GM12878 (cell line): ENCODE measurements around the gene PKN2. TPM values are rescaled to one million over a fixed set of nuclear protein-coding genes. Genes with fewer than 3 reads are reported as not detected.

Experiments used
- ATAC-seq: fragments of 200-7000 bp; cut with Tn5 transposase; 3 replicates; pipeline ENCODE4 v1.9.1; 2020; ENCODE audit warnings: mild to moderate bottlenecking, moderate library complexity
- BruUV-seq: library from RNA; stranded (reverse); fragments of 400-500 nt; replicated peaks from 2 replicates; lab custom pipeline; 2021; lab: Mats Ljungman, UMichigan
- CTCF ChIA-PET: fragments of 300-600 bp; sonication (Branson Sonifier 250); formaldehyde crosslinking; extraction: SDS; loops from one replicate; lab custom pipeline; 2021; ENCODE audit warnings: inconsistent platforms; lab: Yijun Ruan, JAX
- POLR2A ChIA-PET: fragments of 350-600 bp; formaldehyde crosslinking; extraction: SDS; loops from one replicate; lab custom pipeline; 2021; ENCODE audit warnings: inconsistent platforms; lab: Charles Lee
- RAD21 ChIA-PET: fragments of 300-600 bp; sonication (Branson Sonifier 250); formaldehyde crosslinking; loops from one replicate; lab custom pipeline; 2023; ENCODE audit warnings: antibody characterized with exemption; ENCODE audit not compliant: unreplicated experiment; lab: Charles Lee
- SMC1A ChIA-PET: fragments of 300-600 bp; sonication (Branson Sonifier 250); formaldehyde crosslinking; loops from one replicate; lab custom pipeline; 2023; ENCODE audit not compliant: unreplicated experiment, uncharacterized antibody; lab: Charles Lee
- DNase-seq: peaks from one replicate; pipeline ENCODE4 v3.0.0-alpha.2; 2011; ENCODE audit warnings: low read depth, low spot score
- FAIRE-seq: peaks from 3 replicates; lab custom pipeline; 2011; peaks lifted over from hg19 to GRCh38; lab: Jason Lieb, UNC
- H2AFZ ChIP-seq: 2 replicates; pipeline ENCODE4 v1.6.0; 2011; ENCODE audit warnings: low read depth, low read length, control low read depth; ENCODE audit not compliant: control insufficient read depth
- H3K27ac ChIP-seq: 2 replicates; pipeline ENCODE4 v1.5.1; 2011; ENCODE audit warnings: control low read depth; ENCODE audit not compliant: control insufficient read depth, insufficient read depth
- H3K27me3 ChIP-seq, 2 experiments: replicated peaks in 1 of 2; 2 replicates each; pipeline versions ENCODE4 v1.6.0 to v1.6.1; 2011; ENCODE audit warnings: low read length in 1 of 2; ENCODE audit not compliant: control insufficient read depth in 2 of 2, insufficient read depth in 2 of 2
- H3K36me3 ChIP-seq, 2 experiments: 2 replicates each; pipeline ENCODE4 v1.5.1; 2011; ENCODE audit warnings: low read length in 1 of 2; ENCODE audit not compliant: control insufficient read depth in 2 of 2, insufficient read depth in 2 of 2
- H3K4me1 ChIP-seq: 2 replicates; pipeline ENCODE4 v1.6.1; 2011; ENCODE audit warnings: mild to moderate bottlenecking, low read length, moderate library complexity, mixed read lengths; ENCODE audit not compliant: control insufficient read depth, insufficient read depth
- H3K4me2 ChIP-seq: 2 replicates; pipeline ENCODE4 v1.6.0; 2011; ENCODE audit warnings: control low read depth; ENCODE audit not compliant: control insufficient read depth, insufficient read depth
- H3K4me3 ChIP-seq: fragments of 200-600 bp; sonication (generic); 2 replicates; pipeline ENCODE4 v1.5.1; 2016
- H3K79me2 ChIP-seq: 2 replicates; pipeline ENCODE4 v1.6.0; 2011; ENCODE audit warnings: low read length; ENCODE audit not compliant: control insufficient read depth, insufficient read depth
- H3K9ac ChIP-seq: 2 replicates; pipeline ENCODE4 v1.8.0; 2011; ENCODE audit warnings: low read length, control low read depth, mixed read lengths; ENCODE audit not compliant: control insufficient read depth, insufficient read depth
- H3K9me3 ChIP-seq: replicated peaks from 3 replicates; pipeline ENCODE4 v1.5.1; 2011; ENCODE audit warnings: mild to moderate bottlenecking, low read length; ENCODE audit not compliant: control insufficient read depth, insufficient read depth
- H4K20me1 ChIP-seq: 2 replicates; pipeline ENCODE4 v1.6.0; 2011; ENCODE audit not compliant: control insufficient read depth, insufficient read depth
- BMI1 ChIP-seq: fragments of 450-650 bp; IDR thresholded peaks from 2 replicates; pipeline ENCODE4 v1.6.1; 2016; ENCODE audit warnings: mild to moderate bottlenecking, moderate library complexity, borderline replicate concordance
- EGR1 ChIP-seq, 2 experiments: IDR thresholded peaks; 1 replicate in 1 of 2; 2 replicates in 1 of 2; pipeline ENCODE4 v1.6.1; 2011 to 2012; ENCODE audit warnings: low read depth in 2 of 2, low read length in 2 of 2, borderline replicate concordance in 1 of 2, mild to moderate bottlenecking in 1 of 2, moderate library complexity in 1 of 2
- EZH2 ChIP-seq: IDR thresholded peaks from 2 replicates; pipeline ENCODE4 v1.6.1; 2012; ENCODE audit warnings: low read depth, mild to moderate bottlenecking, control low read depth, inconsistent platforms, low read length, borderline replicate concordance; ENCODE audit not compliant: control insufficient read depth
- IRF4 ChIP-seq: IDR thresholded peaks from 2 replicates; pipeline ENCODE4 v1.6.1; 2011; ENCODE audit warnings: low read depth, low read length
- POLR2AphosphoS5 ChIP-seq: IDR thresholded peaks from 2 replicates; pipeline ENCODE4 v1.6.1; 2011; ENCODE audit warnings: mild to moderate bottlenecking, low read length, inconsistent platforms
- TAF1 ChIP-seq: IDR thresholded peaks from 2 replicates; pipeline ENCODE4 v1.6.1; 2011; ENCODE audit warnings: mild to moderate bottlenecking, low read depth, low read length, borderline replicate concordance
- ZNF207 ChIP-seq: fragments of 450-650 bp; IDR thresholded peaks from 2 replicates; pipeline ENCODE4 v1.6.1; 2014; ENCODE audit warnings: antibody characterized with exemption, mild to moderate bottlenecking, borderline replicate concordance
- WGBS: methylation state at CpG from one replicate; pipeline ENCODE4 v1.1.6; 2016; ENCODE audit warnings: low lambda C conversion rate; ENCODE audit not compliant: insufficient replicate concordance, insufficient coverage; ENCODE audit errors: missing lambda C conversion rate; 5-methylcytosine and 5-hydroxymethylcytosine counted together
- in situ Hi-C: fragments of 300-500 bp; cut with MboI; formaldehyde crosslinking; loops from 9 replicates; pipeline ENCODE4 v1.14.3; 2018; ENCODE audit warnings: mixed read lengths
- intact Hi-C: fragments of 100-400 bp; cut with micrococcal nuclease; formaldehyde crosslinking; loops from one replicate; pipeline ENCODE4 v1.14.2; 2022; ENCODE audit not compliant: unreplicated experiment
- polyA plus RNA-seq, 11 experiments: library from polyadenylated mRNA; depleted of rRNA in 4 of 11; unstranded in 6 of 11; stranded (reverse) in 5 of 11; fragments of >200 nt; fragmentation: Nextera tagmentation in 4 of 11; fragmentation: Illumina TruSeq in 1 of 11; extraction: Ambion mirVana in 4 of 11; extraction: Trizol in 1 of 11; gene quantifications; 1 replicate in 1 of 11; 2 replicates in 10 of 11; pipeline versions ENCODE4 v1.2.1 to v1.2.3, GENCODE V29; 2011 to 2016; ENCODE audit warnings: inconsistent platforms in 2 of 11, missing spikeins in 2 of 11, low read depth in 1 of 11
- total RNA-seq, 4 experiments: library from RNA; depleted of rRNA in 3 of 4; stranded (reverse); fragments of >200 nt in 3 of 4; fragmentation: Illumina TruSeq in 1 of 4; extraction: Trizol in 1 of 4; gene quantifications; 2 replicates each; pipeline versions ENCODE4 v1.2.1 to v1.2.3, GENCODE V29; 2013 to 2021
- TF ChIP-seq, protein P1 (sequence below): fragments of 450-650 bp; IDR thresholded peaks from 2 replicates; pipeline ENCODE4 v1.6.1; 2016; ENCODE audit warnings: mild to moderate bottlenecking, moderate library complexity, borderline replicate concordance
- TF ChIP-seq, protein P2 (sequence below): IDR thresholded peaks from 2 replicates; pipeline ENCODE4 v1.6.1; 2011; ENCODE audit warnings: mild to moderate bottlenecking, low read depth, low read length, moderate library complexity; ENCODE audit not compliant: insufficient replicate concordance
- TF ChIP-seq, protein P3 (sequence below): fragments of 150-350 bp; IDR thresholded peaks from 2 replicates; pipeline ENCODE4 v1.6.1; 2016; ENCODE audit warnings: low read depth, low read length
- TF ChIP-seq, protein P4 (sequence below): fragments of 450-650 bp; formaldehyde crosslinking; IDR thresholded peaks from 2 replicates; pipeline ENCODE4 v1.5.0; 2022; ENCODE audit warnings: mild to moderate bottlenecking, missing genetic modification characterization

The PKN2 gene
- total and polyA plus RNA-seq, 10 of the 15 experiments (the other 5 are each of a cell fraction or from before 2014, with no cell fraction given): 2.6 to 18.3 (median 12.9) TPM

DNA sequence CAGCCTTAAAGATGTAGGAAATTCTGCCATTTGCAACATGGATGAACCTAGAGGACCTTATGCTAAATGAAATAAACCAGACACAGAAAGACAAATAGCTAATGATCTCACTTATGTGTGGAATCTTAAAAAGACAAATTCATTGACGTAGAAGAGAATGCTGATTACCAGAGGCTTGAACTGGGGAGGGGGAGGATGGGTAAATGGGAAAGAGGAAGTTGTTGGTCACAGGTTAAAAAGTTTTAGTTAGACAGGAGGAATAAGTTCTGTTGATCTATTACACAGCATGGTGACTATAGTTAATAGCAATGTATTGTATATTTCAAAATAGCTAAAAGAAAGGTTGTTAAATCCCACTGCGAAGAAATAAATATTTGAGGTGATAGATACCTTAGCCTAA, 62.8 kb downstream of the PKN2 start:
- H3K36me3 ChIP-seq: peaks cover 0 to 5% of the 10 kb centered on the region in 2 experiments; a peak in 1 of 4 replicates
- in situ Hi-C loops: no loop called here
- RAD21 ChIA-PET: no interaction called here
- H3K79me2 ChIP-seq: no peaks in the 10 kb centered on the region
- no peaks in the 10 kb centered on the region; the same call in 2 of the 3 replicates for H3K9me3 ChIP-seq
- SMC1A ChIA-PET: interaction anchor here (1.7 kb wide), 1 partner anchor 15 kb away, joined by 4 read pairs; no protein-coding TSS in a partner anchor
- intact Hi-C loops: no loop called here
- H3K4me3 ChIP-seq: no peak overlapping the region
- POLR2A ChIA-PET: no interaction called here
- CTCF ChIA-PET: interaction anchor here (1.0 kb wide), 2 partner anchors 87 to 130 kb away, joined by 3 read pairs; no protein-coding TSS in a partner anchor
- no TSS peak for BruUV-seq
- FAIRE-seq (peak; percentile 23), DNase-seq (no peak), ATAC-seq (no peak)
- H3K9ac ChIP-seq: no peak overlapping the region
- no peaks in the 10 kb centered on the region for H4K20me1 ChIP-seq
- no peaks in the 10 kb centered on the region for H3K4me1 ChIP-seq
- H3K27me3 ChIP-seq: no peaks in the 10 kb centered on the region
- H2AFZ ChIP-seq: no peak overlapping the region
- no peak overlapping the region for H3K4me2 ChIP-seq
- WGBS: 85% methylated on average over 2 of the region's 2 CpGs
- no peak overlapping the region for H3K27ac ChIP-seq
- TF ChIP-seq BMI1 (no peak), EZH2 (no peak), TAF1 (no peak), POLR2AphosphoS5 (no peak), ZNF207 (no peak), EGR1 (IDR thresholded peaks at IDR 0.05; ENCODE audit: borderline replicate concordance in 1 of 2, low read depth in 2 of 2, low read length in 2 of 2) (no peak), IRF4 (no peak)
- TF ChIP-seq, protein P1, sequence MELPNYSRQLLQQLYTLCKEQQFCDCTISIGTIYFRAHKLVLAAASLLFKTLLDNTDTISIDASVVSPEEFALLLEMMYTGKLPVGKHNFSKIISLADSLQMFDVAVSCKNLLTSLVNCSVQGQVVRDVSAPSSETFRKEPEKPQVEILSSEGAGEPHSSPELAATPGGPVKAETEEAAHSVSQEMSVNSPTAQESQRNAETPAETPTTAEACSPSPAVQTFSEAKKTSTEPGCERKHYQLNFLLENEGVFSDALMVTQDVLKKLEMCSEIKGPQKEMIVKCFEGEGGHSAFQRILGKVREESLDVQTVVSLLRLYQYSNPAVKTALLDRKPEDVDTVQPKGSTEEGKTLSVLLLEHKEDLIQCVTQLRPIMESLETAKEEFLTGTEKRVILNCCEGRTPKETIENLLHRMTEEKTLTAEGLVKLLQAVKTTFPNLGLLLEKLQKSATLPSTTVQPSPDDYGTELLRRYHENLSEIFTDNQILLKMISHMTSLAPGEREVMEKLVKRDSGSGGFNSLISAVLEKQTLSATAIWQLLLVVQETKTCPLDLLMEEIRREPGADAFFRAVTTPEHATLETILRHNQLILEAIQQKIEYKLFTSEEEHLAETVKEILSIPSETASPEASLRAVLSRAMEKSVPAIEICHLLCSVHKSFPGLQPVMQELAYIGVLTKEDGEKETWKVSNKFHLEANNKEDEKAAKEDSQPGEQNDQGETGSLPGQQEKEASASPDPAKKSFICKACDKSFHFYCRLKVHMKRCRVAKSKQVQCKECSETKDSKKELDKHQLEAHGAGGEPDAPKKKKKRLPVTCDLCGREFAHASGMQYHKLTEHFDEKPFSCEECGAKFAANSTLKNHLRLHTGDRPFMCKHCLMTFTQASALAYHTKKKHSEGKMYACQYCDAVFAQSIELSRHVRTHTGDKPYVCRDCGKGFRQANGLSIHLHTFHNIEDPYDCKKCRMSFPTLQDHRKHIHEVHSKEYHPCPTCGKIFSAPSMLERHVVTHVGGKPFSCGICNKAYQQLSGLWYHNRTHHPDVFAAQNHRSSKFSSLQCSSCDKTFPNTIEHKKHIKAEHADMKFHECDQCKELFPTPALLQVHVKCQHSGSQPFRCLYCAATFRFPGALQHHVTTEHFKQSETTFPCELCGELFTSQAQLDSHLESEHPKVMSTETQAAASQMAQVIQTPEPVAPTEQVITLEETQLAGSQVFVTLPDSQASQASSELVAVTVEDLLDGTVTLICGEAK: no peak
- TF ChIP-seq, protein P2, sequence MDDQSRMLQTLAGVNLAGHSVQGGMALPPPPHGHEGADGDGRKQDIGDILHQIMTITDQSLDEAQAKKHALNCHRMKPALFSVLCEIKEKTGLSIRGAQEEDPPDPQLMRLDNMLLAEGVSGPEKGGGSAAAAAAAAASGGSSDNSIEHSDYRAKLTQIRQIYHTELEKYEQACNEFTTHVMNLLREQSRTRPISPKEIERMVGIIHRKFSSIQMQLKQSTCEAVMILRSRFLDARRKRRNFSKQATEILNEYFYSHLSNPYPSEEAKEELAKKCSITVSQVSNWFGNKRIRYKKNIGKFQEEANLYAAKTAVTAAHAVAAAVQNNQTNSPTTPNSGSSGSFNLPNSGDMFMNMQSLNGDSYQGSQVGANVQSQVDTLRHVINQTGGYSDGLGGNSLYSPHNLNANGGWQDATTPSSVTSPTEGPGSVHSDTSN: no peak
- TF ChIP-seq, protein P3, sequence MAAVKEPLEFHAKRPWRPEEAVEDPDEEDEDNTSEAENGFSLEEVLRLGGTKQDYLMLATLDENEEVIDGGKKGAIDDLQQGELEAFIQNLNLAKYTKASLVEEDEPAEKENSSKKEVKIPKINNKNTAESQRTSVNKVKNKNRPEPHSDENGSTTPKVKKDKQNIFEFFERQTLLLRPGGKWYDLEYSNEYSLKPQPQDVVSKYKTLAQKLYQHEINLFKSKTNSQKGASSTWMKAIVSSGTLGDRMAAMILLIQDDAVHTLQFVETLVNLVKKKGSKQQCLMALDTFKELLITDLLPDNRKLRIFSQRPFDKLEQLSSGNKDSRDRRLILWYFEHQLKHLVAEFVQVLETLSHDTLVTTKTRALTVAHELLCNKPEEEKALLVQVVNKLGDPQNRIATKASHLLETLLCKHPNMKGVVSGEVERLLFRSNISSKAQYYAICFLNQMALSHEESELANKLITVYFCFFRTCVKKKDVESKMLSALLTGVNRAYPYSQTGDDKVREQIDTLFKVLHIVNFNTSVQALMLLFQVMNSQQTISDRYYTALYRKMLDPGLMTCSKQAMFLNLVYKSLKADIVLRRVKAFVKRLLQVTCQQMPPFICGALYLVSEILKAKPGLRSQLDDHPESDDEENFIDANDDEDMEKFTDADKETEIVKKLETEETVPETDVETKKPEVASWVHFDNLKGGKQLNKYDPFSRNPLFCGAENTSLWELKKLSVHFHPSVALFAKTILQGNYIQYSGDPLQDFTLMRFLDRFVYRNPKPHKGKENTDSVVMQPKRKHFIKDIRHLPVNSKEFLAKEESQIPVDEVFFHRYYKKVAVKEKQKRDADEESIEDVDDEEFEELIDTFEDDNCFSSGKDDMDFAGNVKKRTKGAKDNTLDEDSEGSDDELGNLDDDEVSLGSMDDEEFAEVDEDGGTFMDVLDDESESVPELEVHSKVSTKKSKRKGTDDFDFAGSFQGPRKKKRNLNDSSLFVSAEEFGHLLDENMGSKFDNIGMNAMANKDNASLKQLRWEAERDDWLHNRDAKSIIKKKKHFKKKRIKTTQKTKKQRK: no peak
- TF ChIP-seq, protein P4, sequence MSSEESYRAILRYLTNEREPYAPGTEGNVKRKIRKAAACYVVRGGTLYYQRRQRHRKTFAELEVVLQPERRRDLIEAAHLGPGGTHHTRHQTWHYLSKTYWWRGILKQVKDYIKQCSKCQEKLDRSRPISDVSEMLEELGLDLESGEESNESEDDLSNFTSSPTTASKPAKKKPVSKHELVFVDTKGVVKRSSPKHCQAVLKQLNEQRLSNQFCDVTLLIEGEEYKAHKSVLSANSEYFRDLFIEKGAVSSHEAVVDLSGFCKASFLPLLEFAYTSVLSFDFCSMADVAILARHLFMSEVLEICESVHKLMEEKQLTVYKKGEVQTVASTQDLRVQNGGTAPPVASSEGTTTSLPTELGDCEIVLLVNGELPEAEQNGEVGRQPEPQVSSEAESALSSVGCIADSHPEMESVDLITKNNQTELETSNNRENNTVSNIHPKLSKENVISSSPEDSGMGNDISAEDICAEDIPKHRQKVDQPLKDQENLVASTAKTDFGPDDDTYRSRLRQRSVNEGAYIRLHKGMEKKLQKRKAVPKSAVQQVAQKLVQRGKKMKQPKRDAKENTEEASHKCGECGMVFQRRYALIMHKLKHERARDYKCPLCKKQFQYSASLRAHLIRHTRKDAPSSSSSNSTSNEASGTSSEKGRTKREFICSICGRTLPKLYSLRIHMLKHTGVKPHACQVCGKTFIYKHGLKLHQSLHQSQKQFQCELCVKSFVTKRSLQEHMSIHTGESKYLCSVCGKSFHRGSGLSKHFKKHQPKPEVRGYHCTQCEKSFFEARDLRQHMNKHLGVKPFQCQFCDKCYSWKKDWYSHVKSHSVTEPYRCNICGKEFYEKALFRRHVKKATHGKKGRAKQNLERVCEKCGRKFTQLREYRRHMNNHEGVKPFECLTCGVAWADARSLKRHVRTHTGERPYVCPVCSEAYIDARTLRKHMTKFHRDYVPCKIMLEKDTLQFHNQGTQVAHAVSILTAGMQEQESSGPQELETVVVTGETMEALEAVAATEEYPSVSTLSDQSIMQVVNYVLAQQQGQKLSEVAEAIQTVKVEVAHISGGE (CRISPR knock-in tag): no peak
